Activated CD4-positive, alpha-beta T cell treated with anti-CD3 and anti-CD28 coated beads for 36 hours (primary cell): Measurements from ENCODE around the gene CCDC122. TPM values are rescaled to one million over a fixed set of nuclear protein-coding genes. Genes with fewer than 3 reads are reported as not detected.
"Not testable (repeated sequence)": the region's sequence is repeated elsewhere in the genome, so short reads cannot be mapped to it uniquely, and the experiment has no call there.

Experiments used
- ATAC-seq: fragments of 200-7000 bp; cut with Tn5 transposase; one replicate; pipeline ENCODE4 v1.10.0; 2021; ENCODE audit warnings: mild to moderate bottlenecking, moderate library complexity
- CTCF ChIA-PET: fragments of 350-600 bp; sonication (Branson Sonifier 250); formaldehyde crosslinking; loops from one replicate; lab custom pipeline; 2021; ENCODE audit warnings: antibody characterized with exemption; lab: Charles Lee
- POLR2A ChIA-PET: fragments of 350-600 bp; sonication (Branson Sonifier 250); formaldehyde crosslinking; loops from one replicate; lab custom pipeline; 2021; ENCODE audit warnings: antibody characterized with exemption, inconsistent platforms; lab: Charles Lee
- DNase-seq: peaks from one replicate; pipeline ENCODE4 v3.0.0-alpha.2; 2020
- H3K27ac Mint-ChIP-seq: one replicate; pipeline ENCODE4 v1.8.0; 2021; ENCODE audit warnings: mixed read lengths
- H3K27me3 Mint-ChIP-seq: one replicate; pipeline ENCODE4 v1.8.0; 2021; ENCODE audit warnings: mixed read lengths
- H3K36me3 Mint-ChIP-seq: one replicate; pipeline ENCODE4 v1.8.0; 2021; ENCODE audit warnings: low read depth, mixed read lengths
- H3K4me1 Mint-ChIP-seq: one replicate; pipeline ENCODE4 v1.8.0; 2021; ENCODE audit warnings: mixed read lengths
- H3K4me3 Mint-ChIP-seq: one replicate; pipeline ENCODE4 v1.8.0; 2021; ENCODE audit warnings: mild to moderate bottlenecking, moderate library complexity, mixed read lengths
- H3K9me3 Mint-ChIP-seq: one replicate; pipeline ENCODE4 v1.8.0; 2021; ENCODE audit warnings: low read depth, mixed read lengths
- intact Hi-C, 2 experiments: fragments of 100-400 bp; cut with DNase I in 1 of 2; cut with micrococcal nuclease in 1 of 2; formaldehyde crosslinking; loops; one replicate each; pipeline versions ENCODE4 v1.14.2 to v1.15.1; 2022 to 2024; cut with DNase I, micrococcal nuclease
- total RNA-seq, 2 experiments: library from RNA; stranded (reverse); gene quantifications; one replicate each; pipeline ENCODE4 v1.2.3, GENCODE V29; 2021

CCDC122 gene
- total RNA-seq, 2 experiments from 2014 or later, result 2.0 to 3.1 TPM

DNA sequence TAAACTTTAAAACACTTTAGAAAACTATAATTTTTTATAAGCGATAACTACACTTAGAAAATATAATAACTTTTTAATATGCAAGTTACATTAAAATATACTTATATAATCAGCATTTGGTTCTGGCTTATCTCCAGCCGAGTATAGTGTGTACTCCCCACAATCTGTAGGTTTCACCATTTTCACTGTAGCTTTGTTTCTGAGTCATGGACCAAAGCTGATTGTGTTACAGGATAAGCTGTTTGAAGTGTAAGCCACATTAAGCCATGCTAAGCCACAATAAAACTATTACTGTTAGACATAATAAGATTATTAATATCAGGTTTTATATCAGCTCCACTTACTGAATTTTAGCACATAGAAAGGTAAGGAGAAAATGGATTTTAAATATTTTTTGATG is 43.8 kb downstream of the CCDC122 start:
- POLR2A ChIA-PET, result no interaction called here
- CTCF ChIA-PET, result interaction anchor here (0.5 kb wide), 1 partner anchor 813 kb away, joined by 3 read pairs; no protein-coding TSS in a partner anchor
- Mint-ChIP-seq H3K36me3 (no peaks in the 10 kb centered on the region), H3K9me3 (no peaks in the 10 kb centered on the region), H3K4me1 (no peaks in the 10 kb centered on the region), H3K27me3 (peaks cover 4% of the 10 kb centered on the region), H3K4me3 (no peak overlapping the region), H3K27ac (no peak overlapping the region)
- DNase-seq, result no peak
- intact Hi-C loops, result no loop called here
- ATAC-seq, result no peak

DNA sequence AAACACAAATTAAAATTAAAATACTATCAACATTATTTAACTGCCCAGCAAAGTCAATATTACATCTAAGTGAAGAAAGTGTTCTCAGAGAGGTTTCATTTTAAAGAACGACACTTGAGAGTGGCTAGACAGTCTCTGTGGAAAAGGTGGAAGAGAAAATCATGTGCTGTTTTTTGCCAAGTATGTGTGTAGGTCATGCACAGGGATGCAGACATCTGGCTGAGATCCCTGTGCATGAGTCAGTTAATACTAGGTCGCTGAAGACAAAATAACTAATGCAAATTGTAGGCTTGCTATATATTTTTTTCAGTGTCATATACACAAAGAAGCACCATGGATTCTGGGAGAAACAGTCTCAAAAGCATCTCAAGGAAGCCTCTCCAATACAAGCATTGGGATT is 48.5 kb downstream of the CCDC122 start:
- Mint-ChIP-seq H3K4me1 (no peaks in the 10 kb centered on the region), H3K27me3 (peaks cover 10% of the 10 kb centered on the region), H3K36me3 (no peaks in the 10 kb centered on the region), H3K27ac (no peak overlapping the region), H3K4me3 (no peak overlapping the region), H3K9me3 (no peaks in the 10 kb centered on the region)
- no peak for ATAC-seq
- ChIA-PET POLR2A (no interaction called here), CTCF (no interaction called here)
- DNase-seq, result no peak
- intact Hi-C loops, result no loop called here

DNA sequence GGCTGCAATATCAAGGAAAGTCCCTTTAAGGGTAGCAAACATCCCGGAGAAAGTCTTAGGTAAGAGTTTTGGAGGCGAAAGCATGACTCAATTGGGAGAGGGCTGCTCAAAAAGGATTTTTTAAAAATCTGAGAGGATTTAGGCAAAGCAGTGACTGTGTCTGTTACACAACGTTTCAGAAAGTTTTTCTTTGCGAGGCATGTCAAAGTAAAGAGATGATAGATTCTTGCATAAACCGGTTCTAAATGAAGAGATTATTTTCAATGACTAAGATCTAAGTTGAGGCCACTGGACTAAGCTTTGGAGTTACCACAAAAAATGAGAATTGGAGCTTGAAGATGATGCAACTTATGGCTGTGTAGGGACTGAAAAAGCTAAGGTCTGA is 49.1 kb downstream of the CCDC122 start:
- intact Hi-C loops, result no loop called here
- POLR2A ChIA-PET, result no interaction called here
- peaks cover 10% of the 10 kb centered on the region for H3K27me3 Mint-ChIP-seq

DNA sequence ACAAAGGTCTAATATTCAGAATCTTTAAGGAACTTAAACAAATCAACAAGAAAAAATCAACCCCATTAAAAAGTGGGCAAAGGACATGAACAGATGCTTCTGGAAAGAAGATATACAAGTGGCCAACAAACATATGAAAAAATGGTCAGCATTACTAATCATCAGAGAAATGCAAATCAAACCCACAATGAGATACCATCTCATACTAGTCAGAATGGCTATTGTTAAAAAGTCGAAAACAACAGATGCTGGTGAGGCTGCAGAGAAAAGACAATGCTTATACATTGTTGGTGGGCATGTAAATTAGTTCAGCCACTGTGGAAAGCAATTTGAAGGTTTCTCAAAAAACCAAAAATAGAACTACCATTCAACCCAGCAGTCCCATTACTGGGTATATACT is 54.9 kb downstream of the CCDC122 start:
- DNase-seq, H3K4me3 Mint-ChIP-seq, H3K9me3 Mint-ChIP-seq, intact Hi-C loops, ATAC-seq, H3K36me3 Mint-ChIP-seq, H3K27ac Mint-ChIP-seq, CTCF ChIA-PET, POLR2A ChIA-PET, H3K4me1 Mint-ChIP-seq: not testable (repeated sequence)
- H3K27me3 Mint-ChIP-seq, result peaks cover 11% of the 10 kb centered on the region

More for the DNA sequence above, 49.1 kb downstream of the CCDC122 start:
- Mint-ChIP-seq H3K27ac (no peak overlapping the region), H3K4me1 (no peaks in the 10 kb centered on the region), H3K36me3 (no peaks in the 10 kb centered on the region), H3K4me3 (no peak overlapping the region), H3K9me3 (no peaks in the 10 kb centered on the region)
- CTCF ChIA-PET, result no interaction called here
- no peak for DNase-seq
- ATAC-seq, result no peak

DNA sequence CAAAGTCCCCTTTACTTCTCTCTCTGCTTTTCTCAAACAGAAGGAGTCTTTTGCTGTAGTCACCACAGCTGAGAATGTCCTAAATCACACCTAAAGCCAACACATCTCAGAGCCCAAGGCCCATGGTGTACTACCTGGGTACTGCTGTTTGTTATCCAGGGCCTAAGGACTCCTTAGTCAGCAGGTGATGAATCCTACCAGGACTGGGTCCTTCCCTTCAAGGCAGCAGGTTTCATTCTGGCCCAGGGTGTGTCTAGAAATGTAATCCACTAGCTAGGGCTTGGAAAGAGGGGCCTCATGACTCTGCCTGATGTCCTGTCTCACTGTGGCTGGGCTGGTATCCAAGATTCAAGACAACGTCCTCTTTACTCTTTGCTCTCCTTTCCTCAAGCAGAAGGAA is 56.6 kb downstream of the CCDC122 start:
- CTCF ChIA-PET, result no interaction called here

DNA sequence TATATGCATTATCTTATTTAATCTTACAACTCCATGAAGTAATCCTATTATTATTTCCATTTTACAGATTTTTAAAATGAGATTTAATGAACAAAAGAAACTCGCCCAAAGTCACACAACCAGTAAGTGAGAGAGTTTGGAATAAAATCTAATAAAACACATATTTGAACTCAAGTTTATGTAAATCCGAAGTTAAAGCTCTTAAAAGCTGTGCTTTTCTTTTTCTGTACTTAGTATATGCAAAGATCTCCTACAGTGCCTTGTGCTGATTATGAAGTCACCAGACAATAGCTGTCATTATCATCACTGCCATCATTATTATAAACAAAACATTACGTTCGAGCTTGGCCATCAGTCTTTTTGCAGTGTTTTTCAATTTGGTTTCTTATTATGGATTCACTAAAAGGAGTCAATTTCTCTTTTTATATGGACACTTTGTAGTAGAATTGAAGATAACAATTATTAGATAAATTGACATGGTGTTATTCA is 63.1 kb downstream of the CCDC122 start:
- intact Hi-C loops, result no loop called here
- POLR2A ChIA-PET, result no interaction called here

More for the DNA sequence above, 56.6 kb downstream of the CCDC122 start:
- peaks cover 16% of the 10 kb centered on the region for H3K27me3 Mint-ChIP-seq
- no peaks in the 10 kb centered on the region for H3K9me3 Mint-ChIP-seq
- no peaks in the 10 kb centered on the region for H3K36me3 Mint-ChIP-seq
- DNase-seq (no peak), ATAC-seq (no peak)
- intact Hi-C loops, result no loop called here
- no peak overlapping the region for H3K4me3 Mint-ChIP-seq
- POLR2A ChIA-PET, result no interaction called here
- H3K27ac Mint-ChIP-seq, result no peak overlapping the region
- no peaks in the 10 kb centered on the region for H3K4me1 Mint-ChIP-seq

DNA sequence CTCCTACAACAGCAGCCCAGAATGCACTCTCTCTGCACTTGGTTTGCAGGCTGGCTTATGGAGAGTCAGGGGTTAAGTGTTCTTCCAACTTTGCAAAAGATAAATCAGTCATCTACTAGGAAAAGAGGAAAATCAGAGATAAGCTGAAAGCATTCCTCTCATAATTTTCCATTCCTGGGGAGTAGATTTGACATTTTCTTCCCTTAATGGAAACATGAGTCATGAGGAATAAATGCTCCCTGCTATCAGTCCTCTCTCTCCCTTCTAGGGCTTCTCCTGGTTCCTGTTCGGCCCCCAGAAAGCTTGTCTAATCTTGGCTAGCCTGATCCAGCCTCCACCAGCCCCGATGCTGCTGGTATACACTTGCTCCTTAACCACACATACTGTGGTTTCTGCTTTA is 64.3 kb downstream of the CCDC122 start:
- ChIA-PET POLR2A (no interaction called here), CTCF (interaction anchor here (1.4 kb wide), 1 partner anchor 11 kb away, joined by 3 read pairs; no protein-coding TSS in a partner anchor)
- Mint-ChIP-seq H3K4me3 (no peak overlapping the region), H3K4me1 (no peaks in the 10 kb centered on the region), H3K36me3 (no peaks in the 10 kb centered on the region), H3K27ac (no peak overlapping the region), H3K27me3 (peaks cover 27% of the 10 kb centered on the region), H3K9me3 (no peaks in the 10 kb centered on the region)
- no peak for DNase-seq
- ATAC-seq, result no peak
- intact Hi-C loops, result no loop called here

More for the DNA sequence above, 63.1 kb downstream of the CCDC122 start:
- H3K36me3 Mint-ChIP-seq, result no peaks in the 10 kb centered on the region
- H3K27me3 Mint-ChIP-seq, result peaks cover 25% of the 10 kb centered on the region
- no peak overlapping the region for H3K4me3 Mint-ChIP-seq
- no peak overlapping the region for H3K27ac Mint-ChIP-seq
- H3K4me1 Mint-ChIP-seq, result no peaks in the 10 kb centered on the region
- DNase-seq, result no peak
- no peak for ATAC-seq
- CTCF ChIA-PET, result interaction anchor here (0.6 to 1.4 kb wide), 2 partner anchors 12 to 14 kb away, joined by 3 read pairs; no protein-coding TSS in a partner anchor
- no peaks in the 10 kb centered on the region for H3K9me3 Mint-ChIP-seq

DNA sequence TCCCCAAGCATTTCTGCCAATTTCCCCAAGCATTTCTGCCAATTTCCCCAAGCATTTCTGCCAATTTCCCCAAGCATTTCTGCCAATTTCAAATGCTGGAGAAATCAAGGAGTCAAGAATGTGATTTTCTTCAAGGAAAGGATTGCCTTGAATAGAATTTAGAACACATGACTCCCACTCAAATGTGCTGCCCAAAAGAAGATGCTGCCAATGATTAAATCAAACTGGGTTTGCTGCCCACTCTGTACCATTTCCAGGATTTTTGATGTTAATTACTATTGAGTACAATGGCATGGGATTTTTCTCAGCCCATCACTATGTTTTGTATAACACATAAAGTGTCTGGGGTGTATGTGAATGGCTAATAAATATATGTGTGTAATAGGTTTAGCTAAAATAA is 70.9 kb downstream of the CCDC122 start:
- H3K4me3 Mint-ChIP-seq, result no peak overlapping the region
- ChIA-PET POLR2A (no interaction called here), CTCF (no interaction called here)
- H3K27me3 Mint-ChIP-seq, result peaks cover 19% of the 10 kb centered on the region
- no peak overlapping the region for H3K27ac Mint-ChIP-seq
- no peak for ATAC-seq
- no peaks in the 10 kb centered on the region for H3K36me3 Mint-ChIP-seq
- DNase-seq, result no peak
- peaks cover 6% of the 10 kb centered on the region for H3K4me1 Mint-ChIP-seq
- no peaks in the 10 kb centered on the region for H3K9me3 Mint-ChIP-seq
- intact Hi-C loops, result no loop called here

DNA sequence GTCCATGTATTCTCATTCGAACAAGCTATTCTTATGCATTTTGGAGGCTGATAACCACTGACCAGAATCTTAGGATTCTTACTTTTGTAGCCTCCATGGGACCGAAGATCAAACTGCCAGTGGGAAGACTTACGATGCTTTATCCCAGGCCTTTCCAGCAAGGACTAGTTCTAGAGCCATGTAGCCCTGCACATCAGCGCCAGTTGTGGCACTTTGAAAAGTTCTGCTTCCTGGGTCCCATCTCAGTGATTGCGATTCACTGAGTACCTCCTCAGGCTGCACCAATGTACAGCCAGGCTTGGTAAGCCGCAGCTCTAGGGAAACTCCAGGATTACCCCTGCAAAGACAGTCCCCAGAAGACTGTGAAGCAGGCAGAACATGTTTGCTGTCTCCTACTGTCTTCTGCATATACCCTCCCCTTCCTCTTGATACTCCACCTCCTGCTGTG is 73.8 kb downstream of the CCDC122 start:
- intact Hi-C loops, result loop anchor here (1.0 to 2.0 kb wide), 3 partner anchors 8 to 1211 kb away; no protein-coding TSS in a partner anchor
- Mint-ChIP-seq H3K9me3 (no peaks in the 10 kb centered on the region), H3K4me3 (no peak overlapping the region), H3K4me1 (peaks cover 6% of the 10 kb centered on the region), H3K36me3 (no peaks in the 10 kb centered on the region), H3K27ac (no peak overlapping the region), H3K27me3 (peaks cover 19% of the 10 kb centered on the region)
- DNase-seq, result no peak
- ATAC-seq, result no peak
- ChIA-PET CTCF (interaction anchor here (0.5 to 1.7 kb wide), 4 partner anchors 10 to 836 kb away, joined by 3 to 11 read pairs (median 6); no protein-coding TSS in a partner anchor), POLR2A (no interaction called here)

DNA sequence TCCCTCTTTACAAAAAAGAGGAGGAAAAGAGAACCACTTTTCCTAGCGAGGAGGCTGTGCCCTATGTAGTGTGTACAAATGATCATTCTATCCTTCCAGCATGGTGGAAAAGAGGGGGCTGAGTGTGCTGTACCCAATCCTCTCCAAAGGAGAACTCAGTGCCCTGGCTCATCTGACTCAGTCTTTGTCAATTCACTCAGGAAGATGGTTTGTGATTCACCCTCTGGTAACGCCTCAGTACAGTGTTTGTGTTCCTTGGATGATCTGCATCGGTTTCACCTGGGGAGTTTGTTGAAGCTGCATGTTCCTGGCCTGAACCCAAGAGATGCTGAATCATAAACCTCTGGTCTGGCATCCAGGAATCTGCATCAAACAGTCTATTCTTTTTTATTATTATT is 74.5 kb downstream of the CCDC122 start:
- peaks cover 6% of the 10 kb centered on the region for H3K4me1 Mint-ChIP-seq
- no peaks in the 10 kb centered on the region for H3K9me3 Mint-ChIP-seq
- CTCF ChIA-PET, result interaction anchor here (0.7 to 2.8 kb wide), 12 partner anchors 9 to 1204 kb away, joined by 3 to 13 read pairs (median 4); no protein-coding TSS in a partner anchor
- peaks cover 16% of the 10 kb centered on the region for H3K27me3 Mint-ChIP-seq
- H3K27ac Mint-ChIP-seq, result no peak overlapping the region
- intact Hi-C loops, result loop anchor here (1.0 to 2.0 kb wide), 3 partner anchors 8 to 1210 kb away; no protein-coding TSS in a partner anchor
- peak; percentile 95 for ATAC-seq
- DNase-seq, result peak; percentile 66
- H3K4me3 Mint-ChIP-seq, result no peak overlapping the region
- POLR2A ChIA-PET, result no interaction called here
- H3K36me3 Mint-ChIP-seq, result no peaks in the 10 kb centered on the region

DNA sequence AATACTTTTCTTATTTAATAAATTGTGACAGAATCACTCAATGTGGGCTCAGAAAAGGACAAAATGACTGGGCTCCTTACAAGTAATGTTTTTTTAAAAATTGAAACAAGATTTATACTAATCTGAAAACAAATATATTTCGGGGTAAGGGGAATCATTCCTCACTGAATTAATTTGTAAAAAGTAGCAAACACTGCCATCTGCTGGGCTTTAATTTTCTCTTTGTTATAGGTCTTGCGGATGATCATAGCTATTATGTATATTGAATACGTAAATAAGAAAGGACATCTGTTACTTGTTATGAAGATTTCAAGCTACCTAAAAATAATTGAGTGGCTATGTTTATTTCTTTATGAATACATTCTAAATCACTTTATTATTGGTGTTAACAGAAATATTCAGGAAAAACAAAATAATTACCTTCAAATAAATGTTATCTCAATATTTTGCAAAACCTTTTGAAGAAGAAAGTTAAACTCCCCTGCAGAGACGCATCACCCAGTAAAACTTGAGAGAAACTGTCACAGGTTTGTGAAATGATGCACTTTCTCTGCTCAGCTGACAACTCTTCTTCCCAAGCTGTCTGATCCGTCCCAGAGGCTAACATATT is 75.0 kb downstream of the CCDC122 start:
- peak; percentile 19 for DNase-seq

More for the DNA sequence above, 75.0 kb downstream of the CCDC122 start:
- H3K36me3 Mint-ChIP-seq, result no peaks in the 10 kb centered on the region
- intact Hi-C loops, result loop anchor here (1.0 to 5.0 kb wide), 7 partner anchors 7 to 1210 kb away; no protein-coding TSS in a partner anchor
- peak; percentile 28 for ATAC-seq
- H3K27me3 Mint-ChIP-seq, result peaks cover 19% of the 10 kb centered on the region
- ChIA-PET POLR2A (no interaction called here), CTCF (interaction anchor here (0.7 to 2.8 kb wide), 12 partner anchors 8 to 1203 kb away, joined by 3 to 13 read pairs (median 4); no protein-coding TSS in a partner anchor)
- no peaks in the 10 kb centered on the region for H3K9me3 Mint-ChIP-seq
- no peak overlapping the region for H3K4me3 Mint-ChIP-seq
- peaks cover 10% of the 10 kb centered on the region for H3K4me1 Mint-ChIP-seq
- H3K27ac Mint-ChIP-seq, result no peak overlapping the region
